ENCODE measurements around the gene FYN. TPM values are rescaled to one million over a fixed set of nuclear protein-coding genes. Genes with fewer than 3 reads are reported as not detected.

FYN gene
- total and polyA plus RNA-seq, 2 experiments from 2014 or later = 58.6 to 166 TPM

DNA sequence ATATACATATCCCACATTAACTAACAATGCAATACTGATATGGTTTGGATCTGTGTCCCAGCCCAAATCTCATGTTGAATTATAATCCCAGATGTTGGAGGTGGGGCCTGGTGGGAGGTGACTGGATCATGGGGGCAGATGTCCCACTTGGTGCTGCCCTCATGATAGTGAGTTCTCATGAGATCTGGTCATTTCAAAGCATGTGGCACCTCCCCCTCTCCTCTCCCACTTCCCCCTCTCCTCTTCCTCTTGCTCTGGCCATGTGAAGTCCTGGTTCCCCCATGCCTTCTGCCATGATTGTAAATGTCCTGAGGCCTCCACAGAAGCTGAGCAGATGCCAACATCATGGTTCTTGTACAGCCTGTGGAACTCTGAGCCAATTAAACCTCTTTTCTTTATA is 71.2 kb downstream of the FYN start:
- in situ Hi-C loops (cut with MboI) = no loop called here
- Histone ChIP-seq H3K79me2 (ENCODE audit: insufficient read depth) (peaks cover 96% of the 10 kb centered on the region), H2AFZ (no peak overlapping the region), H3K9ac (no peak overlapping the region), H3K36me3 (ENCODE audit: low read depth) (no peaks in the 10 kb centered on the region), H4K20me1 (ENCODE audit: insufficient read depth) (no peaks in the 10 kb centered on the region), H3F3A (ENCODE audit: insufficient read depth) (peaks cover 54% of the 10 kb centered on the region), H3K9me2 (ENCODE audit: insufficient read depth) (no peaks in the 10 kb centered on the region), H3K4me3 (no peak overlapping the region), H3K9me3 (ENCODE audit: low read depth) (no peaks in the 10 kb centered on the region), H3K27ac (no peak overlapping the region), H3K4me1 (ENCODE audit: insufficient read depth) (peaks cover 67% of the 10 kb centered on the region), H3K27me3 (replicated peaks; ENCODE audit: insufficient read depth) (no peaks in the 10 kb centered on the region), H3K4me2 (ENCODE audit: unreplicated experiment) (no peak overlapping the region)
- no peak for DNase-seq
- no peak for TF ChIP-seq EZH2phosphoT487 (IDR thresholded peaks at IDR 0.05; ENCODE audit: insufficient read depth, low read depth)
- no peak for TF ChIP-seq EZH2 (IDR thresholded peaks at IDR 0.05; ENCODE audit: insufficient read depth, poor library complexity, severe bottlenecking)

DNA sequence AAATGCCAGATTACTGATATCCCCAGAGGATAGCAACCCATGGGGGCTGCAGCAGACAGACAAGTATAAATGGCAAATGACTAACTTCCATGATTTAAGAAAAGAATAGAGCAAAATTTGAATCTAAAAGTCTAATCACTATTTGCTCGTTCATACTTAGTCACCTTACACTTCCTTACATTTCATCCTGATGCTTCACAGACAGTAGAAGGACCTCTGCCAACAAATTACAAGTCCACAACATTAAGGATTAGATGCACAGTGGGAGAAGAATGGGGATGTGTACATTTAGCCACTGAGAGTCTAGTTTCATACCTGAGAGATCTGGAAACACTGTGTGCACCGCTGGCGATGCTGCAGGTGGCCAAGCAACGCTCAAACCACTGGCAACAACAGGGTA is 72.4 kb downstream of the FYN start:
- TF ChIP-seq EZH2phosphoT487 (IDR thresholded peaks at IDR 0.05; ENCODE audit: insufficient read depth, low read depth) (no peak), EZH2 (IDR thresholded peaks at IDR 0.05; ENCODE audit: insufficient read depth, poor library complexity, severe bottlenecking) (no peak)
- peak overlapping the region; percentile 66 for H3K4me3 ChIP-seq
- no peak overlapping the region for H2AFZ ChIP-seq
- H4K20me1 ChIP-seq (ENCODE audit: insufficient read depth) = no peaks in the 10 kb centered on the region
- H3K27ac ChIP-seq = peak overlapping the region; percentile 78
- peak overlapping the region; percentile 68 for H3K9ac ChIP-seq
- H3K4me2 ChIP-seq (ENCODE audit: unreplicated experiment) = peak overlapping the region; percentile 90
- no peaks in the 10 kb centered on the region for H3K9me2 ChIP-seq (ENCODE audit: insufficient read depth)
- 58 to 59% methylated on average over 4 of the region's 4 CpGs for WGBS, 2 experiments (ENCODE audit: low coverage in 1 of 2, low lambda C conversion rate in 2 of 2, missing lambda C conversion rate in 2 of 2)
- DNase-seq = peak; percentile 67
- H3K36me3 ChIP-seq (ENCODE audit: low read depth) = no peaks in the 10 kb centered on the region
- peaks cover 96% of the 10 kb centered on the region for H3K79me2 ChIP-seq (ENCODE audit: insufficient read depth)
- H3F3A ChIP-seq (ENCODE audit: insufficient read depth) = peaks cover 54% of the 10 kb centered on the region
- no peaks in the 10 kb centered on the region for H3K9me3 ChIP-seq (ENCODE audit: low read depth)
- H3K27me3 ChIP-seq (replicated peaks; ENCODE audit: insufficient read depth) = no peaks in the 10 kb centered on the region
- in situ Hi-C loops (cut with MboI) = no loop called here
- H3K4me1 ChIP-seq (ENCODE audit: insufficient read depth) = peaks cover 55% of the 10 kb centered on the region

DNA sequence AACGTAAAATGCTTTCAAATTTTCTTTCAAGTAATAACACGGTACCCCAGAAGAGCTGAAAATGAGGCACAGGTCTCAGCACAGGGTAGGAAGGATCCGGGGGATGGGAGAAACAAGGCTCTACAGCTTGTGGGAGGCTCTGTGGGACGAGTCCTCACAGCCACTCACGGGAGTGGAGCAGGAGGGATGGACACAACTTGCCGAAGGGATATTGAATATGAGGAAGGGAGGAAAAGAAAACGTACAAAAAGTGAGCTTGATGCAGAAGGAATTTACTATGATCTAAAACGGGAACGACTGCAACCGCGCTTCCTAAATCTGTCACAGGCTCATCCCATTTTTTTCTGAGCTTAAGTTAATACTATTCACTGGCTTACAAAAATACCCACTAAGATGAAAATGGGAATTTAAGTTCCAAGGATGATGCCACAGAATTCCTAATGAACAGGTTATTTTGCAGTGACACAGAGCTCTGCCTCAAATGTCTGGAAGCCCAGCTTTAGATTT is 72.9 kb downstream of the FYN start:
- in situ Hi-C loops (cut with MboI) = no loop called here
- peak; percentile 59 for DNase-seq
- peaks cover 50% of the 10 kb centered on the region for H3K4me1 ChIP-seq (ENCODE audit: insufficient read depth)
- no peaks in the 10 kb centered on the region for H3K9me3 ChIP-seq (ENCODE audit: low read depth)
- peak overlapping the region; percentile 68 for H3K9ac ChIP-seq
- 3% methylated on average over 11 of the region's 11 CpGs for WGBS, 2 experiments (ENCODE audit: low coverage in 1 of 2, low lambda C conversion rate in 2 of 2, missing lambda C conversion rate in 2 of 2)
- H3K27ac ChIP-seq = peak overlapping the region; percentile 78
- H3K27me3 ChIP-seq (replicated peaks; ENCODE audit: insufficient read depth) = no peaks in the 10 kb centered on the region
- TF ChIP-seq EZH2 (IDR thresholded peaks at IDR 0.05; ENCODE audit: insufficient read depth, poor library complexity, severe bottlenecking) (no peak), EZH2phosphoT487 (IDR thresholded peaks at IDR 0.05; ENCODE audit: insufficient read depth, low read depth) (no peak)
- no peaks in the 10 kb centered on the region for H3K9me2 ChIP-seq (ENCODE audit: insufficient read depth)
- H3F3A ChIP-seq (ENCODE audit: insufficient read depth) = peaks cover 52% of the 10 kb centered on the region
- H2AFZ ChIP-seq = peak overlapping the region; percentile 69
- H3K36me3 ChIP-seq (ENCODE audit: low read depth) = no peaks in the 10 kb centered on the region
- no peaks in the 10 kb centered on the region for H4K20me1 ChIP-seq (ENCODE audit: insufficient read depth)
- H3K4me2 ChIP-seq (ENCODE audit: unreplicated experiment) = peak overlapping the region; percentile 90
- peak overlapping the region; percentile 66 for H3K4me3 ChIP-seq
- H3K79me2 ChIP-seq (ENCODE audit: insufficient read depth) = peaks cover 96% of the 10 kb centered on the region

DNA sequence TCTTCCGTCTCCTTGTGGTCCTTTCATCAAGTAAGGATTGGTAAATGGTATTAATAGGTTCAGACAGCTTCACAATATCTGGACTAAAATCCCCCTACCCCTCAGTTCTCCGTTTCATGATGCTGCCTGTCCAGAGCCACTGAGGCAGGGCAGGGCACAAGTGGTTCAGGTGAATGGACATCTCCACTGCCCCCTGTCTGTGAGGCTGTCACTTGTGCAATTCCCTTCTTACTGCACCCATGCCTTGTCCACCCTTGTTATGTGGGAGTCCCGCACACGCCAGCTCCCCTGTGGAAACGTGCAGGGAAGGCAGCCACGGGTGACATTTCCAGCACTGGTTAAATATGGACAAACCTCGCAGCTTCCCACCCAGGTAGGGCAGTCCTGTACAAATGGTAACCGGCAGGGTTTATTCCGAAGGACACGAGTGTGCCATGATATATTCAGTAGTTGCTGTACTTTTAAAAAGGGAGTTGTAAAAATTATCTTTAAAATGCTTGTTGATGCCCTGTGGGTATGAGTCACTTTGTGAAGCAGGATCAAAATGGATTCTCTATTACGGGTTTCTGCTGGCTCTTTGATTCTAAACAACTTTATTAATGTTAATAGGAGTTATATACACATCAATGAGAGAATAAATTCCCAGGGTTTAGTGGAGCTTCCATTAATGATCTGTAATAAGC is 73.5 kb downstream of the FYN start:
- Histone ChIP-seq H3K4me1 (ENCODE audit: insufficient read depth) (peaks cover 44% of the 10 kb centered on the region), H3K79me2 (ENCODE audit: insufficient read depth) (peaks cover 96% of the 10 kb centered on the region), H3K4me2 (ENCODE audit: unreplicated experiment) (peak overlapping the region; percentile 90), H3K4me3 (peak overlapping the region; percentile 66), H3K27me3 (replicated peaks; ENCODE audit: insufficient read depth) (no peaks in the 10 kb centered on the region), H4K20me1 (ENCODE audit: insufficient read depth) (no peaks in the 10 kb centered on the region), H3F3A (ENCODE audit: insufficient read depth) (peaks cover 46% of the 10 kb centered on the region), H3K9ac (peak overlapping the region; percentile 68), H3K9me3 (ENCODE audit: low read depth) (no peaks in the 10 kb centered on the region), H3K27ac (peak overlapping the region; percentile 78), H3K9me2 (ENCODE audit: insufficient read depth) (no peaks in the 10 kb centered on the region), H2AFZ (peak overlapping the region; percentile 69), H3K36me3 (ENCODE audit: low read depth) (no peaks in the 10 kb centered on the region)
- TF ChIP-seq EZH2phosphoT487 (IDR thresholded peaks at IDR 0.05; ENCODE audit: insufficient read depth, low read depth) (no peak), EZH2 (IDR thresholded peaks at IDR 0.05; ENCODE audit: insufficient read depth, poor library complexity, severe bottlenecking) (no peak)
- WGBS, 2 experiments (ENCODE audit: low coverage in 1 of 2, low lambda C conversion rate in 2 of 2, missing lambda C conversion rate in 2 of 2) = 55 to 56% methylated on average over 11 of the region's 11 CpGs
- DNase-seq = peak; percentile 71
- in situ Hi-C loops (cut with MboI) = no loop called here
